Subcutaneous adipose tissue (tissue), 4 donors: ENCODE results near the gene D2HGDH. TPM values are rescaled to one million over a fixed set of nuclear protein-coding genes. Genes with fewer than 3 reads are reported as not detected.

Source experiments
- CTCF ChIP-seq: fragments of 450-650 bp; IDR thresholded peaks from one replicate; pipeline ENCODE4 v1.5.1; 2016; ENCODE audit warnings: low read depth, mild to moderate bottlenecking, control low read depth, antibody characterized with exemption, moderate library complexity
- total RNA-seq, 4 donors: library from RNA; depleted of rRNA; stranded (reverse); fragments of >200 nt; gene quantifications; one replicate each; pipeline ENCODE4 v1.1.0, GENCODE V29; 2016

D2HGDH gene
- total RNA-seq, 4 donors from 2014 or later = 12.1 to 44.3 (median 13.4) TPM

- TF ChIP-seq CTCF = no peak
These were observed 34.4 kb downstream of the D2HGDH start for GRCh38 chr2:241768850-241769249.

- no peak for TF ChIP-seq CTCF
These were observed 35.4 kb downstream of the D2HGDH start for GRCh38 chr2:241769819-241770184.

- TF ChIP-seq CTCF = no peak
These were observed 35.9 kb downstream of the D2HGDH start for GRCh38 chr2:241770185-241770935.

GRCh38 chr2:241770936-241771285 lies 36.5 kb downstream of the D2HGDH start:
- TF ChIP-seq CTCF = no peak

GRCh38 chr2:241771286-241772062 lies 37.0 kb downstream of the D2HGDH start:
- no peak for TF ChIP-seq CTCF

- TF ChIP-seq CTCF = no peak
These were observed 37.7 kb downstream of the D2HGDH start for GRCh38 chr2:241772063-241772499.

- TF ChIP-seq CTCF = no peak
These were observed 39.3 kb downstream of the D2HGDH start for GRCh38 chr2:241773511-241774418.
